ENCODE data around the gene CHCHD3.
A peak's percentile ranks its signal among the peaks of the same experiment; 100 is the strongest.

The CHCHD3 gene

DNA sequence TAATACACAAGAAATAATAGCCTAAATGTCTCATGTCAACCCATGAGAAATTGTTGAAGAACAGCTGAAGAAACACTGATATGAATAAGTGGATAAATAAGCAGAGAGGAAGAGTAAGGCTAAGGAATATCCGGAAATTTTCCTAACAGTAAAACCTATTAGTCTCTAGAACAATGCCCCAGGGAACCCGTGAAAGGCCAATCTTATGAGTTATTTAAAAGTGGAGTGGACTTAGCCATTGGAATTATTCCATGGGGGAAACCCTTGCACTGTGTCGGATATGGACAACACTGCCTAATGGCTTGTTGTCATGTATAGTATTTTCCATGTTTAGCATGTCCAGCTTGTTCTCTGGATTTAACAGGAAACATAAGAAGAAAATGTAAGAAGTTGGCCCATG, 288.4 kb downstream of the CHCHD3 start:
- no peak for DNase-seq

DNA sequence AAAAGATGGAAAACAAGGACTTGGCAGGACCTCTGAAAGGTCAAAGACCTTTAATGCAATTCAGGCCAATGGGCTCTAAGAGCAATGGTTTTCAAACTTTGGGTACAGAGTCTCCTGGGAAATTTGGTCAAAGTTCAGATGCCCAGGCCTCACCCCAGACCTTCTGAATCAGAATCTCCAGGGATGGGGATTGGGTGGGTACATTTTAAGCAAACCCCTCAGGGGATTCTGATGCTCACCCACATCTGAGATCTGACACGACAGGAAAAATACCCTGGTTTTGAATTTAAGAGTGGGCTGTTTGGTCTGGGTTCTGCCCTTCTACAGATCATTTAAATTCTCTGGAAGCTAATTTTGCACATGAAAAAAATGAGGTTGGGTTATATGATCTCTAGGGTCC, 290.9 kb downstream of the CHCHD3 start:
- no peak for DNase-seq

- no peak for DNase-seq
Measured at GRCh38 chr7:132790104-132790503, 291.8 kb downstream of the CHCHD3 start.

GRCh38 chr7:132789281-132789680, 292.6 kb downstream of the CHCHD3 start:
- DNase-seq: no peak

DNA sequence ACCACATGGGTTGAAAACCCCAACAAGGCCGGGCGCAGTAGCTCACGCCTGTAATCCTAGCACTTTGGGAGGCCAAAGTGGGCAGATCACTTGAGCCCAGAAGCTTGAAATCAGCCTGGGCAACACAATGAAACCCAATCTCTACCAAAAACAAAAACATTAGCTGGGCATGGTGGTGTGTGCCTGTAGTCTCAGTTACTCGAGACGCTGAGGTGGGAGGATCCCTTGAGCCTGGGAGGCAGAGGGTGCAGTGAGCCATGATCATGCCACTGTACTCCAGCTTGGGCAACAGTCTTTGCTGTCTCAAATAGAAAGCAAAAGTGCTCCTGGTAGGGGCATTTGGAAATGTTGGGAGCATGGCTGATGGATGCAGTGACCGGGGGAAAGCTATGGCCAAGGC, 296.0 kb downstream of the CHCHD3 start:
- DNase-seq: no peak

DNA sequence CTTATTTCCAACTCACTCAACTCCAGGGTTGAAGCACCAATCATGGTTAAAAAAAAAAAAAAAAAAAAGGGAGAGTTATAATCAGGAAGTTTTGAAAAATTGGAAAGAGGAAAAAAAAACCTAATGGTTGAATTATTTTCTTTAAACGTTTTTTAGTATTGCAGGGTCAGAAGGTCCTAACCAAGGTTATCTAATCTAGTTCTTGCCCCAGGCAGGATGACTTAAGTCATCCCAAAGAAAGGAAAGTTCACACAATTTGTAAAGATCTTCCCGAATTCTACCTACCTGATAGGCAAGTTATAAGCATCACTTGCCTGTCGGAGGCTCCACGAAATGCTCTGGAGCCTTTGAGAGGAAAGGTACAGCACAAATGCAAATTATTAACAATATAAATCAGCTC, 297.5 kb downstream of the CHCHD3 start:
- DNase-seq: no peak

DNA sequence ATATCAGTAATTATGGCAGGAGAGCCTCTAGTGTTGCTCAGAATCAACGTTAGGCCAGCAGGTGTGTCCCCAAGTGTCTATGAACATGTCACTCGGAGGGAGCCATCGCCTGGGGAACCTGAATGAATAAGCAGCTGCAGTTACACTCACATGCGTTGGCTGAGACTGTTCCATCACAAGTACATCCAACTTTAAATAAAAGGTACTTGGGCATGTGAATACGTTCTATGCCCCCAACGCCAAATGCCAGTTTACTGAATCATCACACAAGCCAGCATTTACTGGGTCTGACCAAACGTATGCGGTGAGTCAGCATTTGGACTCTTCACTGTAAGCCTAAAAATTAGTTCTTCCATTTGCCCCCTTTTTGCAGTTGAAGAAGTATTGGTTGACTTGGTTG, 298.1 kb downstream of the CHCHD3 start:
- no peak for DNase-seq

DNA sequence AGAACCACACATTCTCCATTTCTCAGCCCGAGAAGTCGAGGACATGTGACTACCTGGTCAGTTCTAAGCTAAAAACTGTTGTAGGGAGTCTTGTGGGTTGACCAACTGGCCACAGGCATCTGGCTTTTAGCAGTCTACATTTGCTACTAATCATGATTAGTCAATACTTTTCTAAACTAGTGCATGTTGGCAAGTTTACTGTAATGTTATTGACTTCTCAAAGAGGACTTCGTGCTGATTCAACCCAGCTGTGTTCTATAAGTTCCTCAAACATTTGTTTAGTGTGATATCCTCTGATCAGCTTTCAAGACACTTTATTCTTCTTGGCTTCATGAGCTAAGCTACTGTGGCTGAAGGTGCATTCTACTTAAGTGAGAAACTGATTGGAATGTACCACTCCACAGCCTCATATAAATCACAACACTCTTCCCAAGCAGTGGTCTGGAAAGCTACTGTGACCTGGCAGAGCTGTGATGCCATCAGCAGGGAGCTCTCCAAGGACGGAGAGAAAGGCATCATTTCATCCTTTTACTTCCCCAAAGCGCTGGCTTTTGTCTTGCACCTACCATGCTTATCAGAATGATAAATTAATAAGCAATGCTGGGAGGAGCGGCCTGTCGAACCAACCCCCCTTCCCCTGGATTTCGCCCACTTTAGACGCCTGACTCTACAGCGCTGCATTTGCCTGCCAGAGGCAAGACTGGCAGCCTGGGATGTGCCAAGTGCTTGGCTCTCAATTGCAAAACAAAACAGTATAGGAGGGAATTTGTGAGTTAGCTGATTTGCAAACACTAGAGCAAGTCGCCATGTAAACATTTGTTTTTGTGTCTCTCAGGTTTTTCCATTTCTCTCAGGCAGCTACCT, 298.9 kb downstream of the CHCHD3 start:
- DNase-seq: no peak

- no peak for DNase-seq
Measured at GRCh38 chr7:132780822-132781221, 301.1 kb downstream of the CHCHD3 start.

GRCh38 chr7:132779164-132779563, 302.7 kb downstream of the CHCHD3 start:
- no peak for DNase-seq

- DNase-seq: no peak
Measured at GRCh38 chr7:132778761-132779160, 303.1 kb downstream of the CHCHD3 start.

- DNase-seq: no peak
Measured at GRCh38 chr7:132777956-132778355, 303.9 kb downstream of the CHCHD3 start.

- DNase-seq: no peak
Measured at GRCh38 chr7:132777414-132777813, 304.5 kb downstream of the CHCHD3 start.

- DNase-seq: no peak
Measured at GRCh38 chr7:132776048-132776620, 305.8 kb downstream of the CHCHD3 start.

GRCh38 chr7:132773527-132773956, 308.3 kb downstream of the CHCHD3 start:
- no peak for DNase-seq

GRCh38 chr7:132771301-132771730, 310.6 kb downstream of the CHCHD3 start:
- DNase-seq: peak; percentile 40

GRCh38 chr7:132770055-132770454, 311.8 kb downstream of the CHCHD3 start:
- no peak for DNase-seq

- DNase-seq: no peak
Measured at GRCh38 chr7:132769280-132769679, 312.6 kb downstream of the CHCHD3 start.

- DNase-seq: no peak
Measured at GRCh38 chr7:132768099-132768498, 313.8 kb downstream of the CHCHD3 start.

DNA sequence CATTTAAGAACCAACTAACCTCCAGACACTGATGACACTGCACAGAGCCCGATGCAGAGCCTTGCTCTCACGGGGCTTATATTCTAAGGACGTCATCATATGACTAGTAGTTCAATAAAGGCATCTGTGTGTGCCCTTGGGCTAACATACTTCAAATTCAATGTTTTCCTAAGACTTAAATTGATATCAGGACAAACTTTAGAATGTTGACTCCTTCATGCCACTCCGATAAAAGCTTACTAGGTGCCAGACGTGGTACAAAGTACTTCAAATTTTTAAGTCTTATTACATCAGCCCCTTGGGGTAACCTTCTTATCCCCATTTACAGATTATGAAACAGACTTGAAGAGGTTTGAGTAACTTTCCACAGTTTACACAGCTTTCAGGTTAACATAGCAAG, 314.5 kb downstream of the CHCHD3 start:
- DNase-seq: no peak

DNA sequence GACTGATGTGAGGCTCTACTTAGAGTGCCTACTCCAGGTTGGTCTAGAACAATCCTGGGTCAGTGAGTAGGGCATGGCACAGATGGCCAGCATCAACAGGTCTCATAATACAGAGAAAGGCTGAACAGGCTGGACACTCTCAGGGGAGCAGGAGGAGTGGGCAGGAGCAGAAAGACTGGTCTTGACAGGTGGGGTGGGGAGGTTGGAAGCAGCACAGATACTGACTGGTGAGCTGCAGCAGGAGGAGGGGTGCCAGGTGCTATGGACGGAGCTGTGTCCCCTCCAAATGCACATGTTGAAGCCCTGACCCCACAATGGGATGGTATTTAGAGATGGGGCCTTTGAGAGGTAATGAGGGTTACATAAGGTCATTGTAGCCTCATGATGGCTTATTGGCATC, 315.2 kb downstream of the CHCHD3 start:
- no peak for DNase-seq

- no peak for DNase-seq
Measured at GRCh38 chr7:132765861-132766260, 316.0 kb downstream of the CHCHD3 start.

GRCh38 chr7:132764762-132765161, 317.1 kb downstream of the CHCHD3 start:
- DNase-seq: no peak

DNA sequence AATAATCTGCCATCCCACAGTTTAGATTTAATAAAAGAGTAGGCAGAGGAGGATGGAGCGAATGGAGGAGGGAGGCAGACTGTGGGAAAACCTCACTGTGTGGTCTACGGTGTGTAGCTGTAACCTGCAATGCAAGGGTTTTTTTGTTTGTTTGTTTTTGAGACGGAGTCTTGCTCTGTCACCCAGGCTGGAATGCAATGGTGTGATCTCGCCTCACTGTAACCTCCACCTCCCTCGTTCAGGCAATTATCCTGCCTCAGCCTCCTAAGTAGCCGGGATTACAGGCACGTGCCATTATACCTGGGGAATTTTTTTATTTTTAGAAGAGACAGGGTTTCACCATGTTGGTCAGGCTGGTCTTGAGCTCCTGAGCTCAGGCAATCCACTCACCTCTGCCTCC, 321.0 kb downstream of the CHCHD3 start:
- DNase-seq: no peak

GRCh38 chr7:132760244-132760623, 321.7 kb downstream of the CHCHD3 start:
- DNase-seq: no peak
